Measurements from ENCODE around the gene SEPTIN11. TPM values are rescaled to one million over a fixed set of nuclear protein-coding genes. Genes with fewer than 3 reads are reported as not detected.
A peak's percentile ranks its signal among the peaks of the same experiment; 100 is the strongest.
"Not testable (repeated sequence)": the region's sequence is repeated elsewhere in the genome, so short reads cannot be mapped to it uniquely, and the experiment has no call there.

Gene SEPTIN11
- total and polyA plus RNA-seq, 9 of the 15 experiments (the other 6 are each of a cell fraction or from before 2014, with no cell fraction given): 25.7 to 142 (median 84.3) TPM

GRCh38 chr4:76963131-76963750 lies 13.7 kb downstream of the SEPTIN11 start:
- peaks cover 59% of the 10 kb centered on the region for H3K79me2 ChIP-seq (ENCODE audit: control insufficient read depth, insufficient read depth, low read length)
- no peaks in the 10 kb centered on the region; a peak in 1 of 5 replicates for H3K4me1 ChIP-seq (replicated peaks in 1 of 2; ENCODE audit: control insufficient read depth in 2 of 2, insufficient read depth in 2 of 2, low read length in 2 of 2)
- in situ Hi-C loops (cut with MboI) (no loop called here), intact Hi-C loops (cut with micrococcal nuclease) (no loop called here)
- no peak overlapping the region for H3K27ac ChIP-seq (ENCODE audit: extremely low read depth, low read depth, low read length)
- no TSS peak for BruUV-seq (replicated peaks)
- FAIRE-seq (no peak), DNase-seq (ENCODE audit: extremely low read depth in 1 of 4, low spot score in 3 of 4) (no peak), ATAC-seq (no peak)
- H3K9me3 ChIP-seq (replicated peaks; ENCODE audit: control insufficient read depth, insufficient read depth, low read depth, low read length): no peaks in the 10 kb centered on the region
- H3K9me1 ChIP-seq (ENCODE audit: control insufficient read depth, insufficient read depth, low read length): no peaks in the 10 kb centered on the region
- no peak overlapping the region for H3K4me2 ChIP-seq (ENCODE audit: insufficient read depth, low read length)
- H4K20me1 ChIP-seq (replicated peaks; ENCODE audit: control insufficient read depth, insufficient read depth, low read length): 0 out of 2 replicates have a peak, but pooled peaks cover 2% of the 10 kb centered on the region
- H3K4me3 ChIP-seq: no peak overlapping the region
- CTCF ChIA-PET (ENCODE audit: low intra/inter-chr PET ratio): no interaction called here
- H3K9ac ChIP-seq (ENCODE audit: insufficient read depth in 1 of 2, low read depth in 2 of 2, low read length in 2 of 2): no peak overlapping the region
- H3K27me3 ChIP-seq (ENCODE audit: control insufficient read depth in 2 of 2, insufficient read depth in 2 of 2, low read length in 2 of 2): no peaks in the 10 kb centered on the region
- TF ChIP-seq ZNF780A (CRISPR knock-in tag; IDR thresholded peaks at IDR 0.05): no peak
- 0 out of 2 replicates have a peak, but pooled peaks have one; percentile 10 for TF ChIP-seq CEBPB (tag; IDR thresholded peaks at IDR 0.05)
- POLR2A ChIA-PET: interaction anchor here (1.2 to 1.5 kb wide), 2 partner anchors 8 to 15 kb away, joined by 3 to 5 read pairs; no protein-coding TSS in a partner anchor
- no peak overlapping the region for H2AFZ ChIP-seq (ENCODE audit: low read depth, low read length)
- WGBS (ENCODE audit: insufficient coverage, low coverage, missing lambda C conversion rate): 79% methylated on average over 4 of the region's 4 CpGs
- no peaks in the 10 kb centered on the region for H3K36me3 ChIP-seq (ENCODE audit: control insufficient read depth, insufficient read depth, low read length)

DNA sequence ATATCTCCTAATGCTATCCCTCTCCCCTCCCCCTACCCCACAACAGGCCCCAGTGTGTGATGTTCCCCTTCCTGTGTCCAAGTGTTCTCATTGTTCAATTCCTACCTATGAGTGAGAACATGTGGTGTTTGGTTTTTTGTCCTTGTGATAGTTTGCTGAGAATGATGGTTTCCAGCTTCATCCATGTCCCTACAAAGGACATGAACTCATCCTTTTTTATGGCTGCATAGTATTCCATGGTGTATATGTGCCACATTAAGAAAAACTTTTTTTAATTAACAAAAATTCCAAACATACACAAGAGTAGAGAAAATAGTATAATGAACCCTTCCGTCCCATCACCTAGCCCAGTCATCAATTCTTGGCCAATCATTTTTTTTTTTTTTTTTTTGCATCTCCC lies 14.4 kb downstream of the SEPTIN11 start:
- DNase-seq (ENCODE audit: extremely low read depth in 1 of 4, low spot score in 3 of 4); H3K9me1 ChIP-seq (ENCODE audit: control insufficient read depth, insufficient read depth, low read length); intact Hi-C loops (cut with micrococcal nuclease); H3K36me3 ChIP-seq (ENCODE audit: control insufficient read depth, insufficient read depth, low read length); H2AFZ ChIP-seq (ENCODE audit: low read depth, low read length); H3K9ac ChIP-seq (ENCODE audit: insufficient read depth in 1 of 2, low read depth in 2 of 2, low read length in 2 of 2); POLR2A ChIA-PET; H3K27ac ChIP-seq (ENCODE audit: extremely low read depth, low read depth, low read length); H3K27me3 ChIP-seq (ENCODE audit: control insufficient read depth in 2 of 2, insufficient read depth in 2 of 2, low read length in 2 of 2); H4K20me1 ChIP-seq (replicated peaks; ENCODE audit: control insufficient read depth, insufficient read depth, low read length); ATAC-seq; H3K4me2 ChIP-seq (ENCODE audit: insufficient read depth, low read length); H3K9me3 ChIP-seq (replicated peaks; ENCODE audit: control insufficient read depth, insufficient read depth, low read depth, low read length); BruUV-seq (replicated peaks); in situ Hi-C loops (cut with MboI); H3K4me3 ChIP-seq; CTCF ChIA-PET (ENCODE audit: low intra/inter-chr PET ratio); H3K4me1 ChIP-seq (replicated peaks in 1 of 2; ENCODE audit: control insufficient read depth in 2 of 2, insufficient read depth in 2 of 2, low read length in 2 of 2); FAIRE-seq: not testable (repeated sequence)
- TF ChIP-seq ZNF146 (CRISPR knock-in tag; IDR thresholded peaks at IDR 0.05; ENCODE audit: unreplicated experiment) (peak; percentile 23), BCOR (IDR thresholded peaks at IDR 0.05) (peak; percentile 57; the same call in 1 of the 2 replicates)
- WGBS (ENCODE audit: insufficient coverage, low coverage, missing lambda C conversion rate): 90% methylated on average over 1 of the region's 1 CpG
- H3K79me2 ChIP-seq (ENCODE audit: control insufficient read depth, insufficient read depth, low read length): peaks cover 54% of the 10 kb centered on the region
